ENCODE results near the gene YIPF7.

- TF ChIP-seq EZH2 (IDR thresholded peaks at IDR 0.05): no peak
- no peak for TF ChIP-seq POLR2AphosphoS5 (IDR thresholded peaks at IDR 0.05; ENCODE audit: borderline replicate concordance, low read depth, low read length)
These were observed 23.9 kb upstream of the YIPF7 start for GRCh38 chr4:44675366-44675765.
